ENCODE results near the gene PRKCB.

DNA sequence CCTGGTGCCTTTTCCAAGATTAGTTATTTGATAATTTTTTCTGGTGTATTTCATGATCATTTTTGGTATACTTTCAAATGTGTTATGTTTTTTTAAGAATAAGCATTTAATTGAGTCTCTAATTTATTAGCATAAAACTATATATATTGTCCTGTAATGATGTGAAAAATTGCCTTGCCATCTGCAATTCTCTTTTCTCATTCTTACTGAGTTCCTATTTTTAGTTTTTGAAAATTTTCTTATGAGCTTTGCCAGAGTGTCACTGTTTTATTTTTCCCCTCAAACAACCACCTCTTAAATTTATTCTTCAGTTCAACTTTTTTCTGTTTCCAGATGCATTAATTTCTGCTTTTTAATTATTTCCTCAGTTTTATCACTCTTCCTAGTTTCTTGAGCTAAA lies 59.3 kb downstream of the PRKCB start:
- no peak for TF ChIP-seq POLR2A (IDR thresholded peaks at IDR 0.05)
- TF ChIP-seq, protein P1, sequence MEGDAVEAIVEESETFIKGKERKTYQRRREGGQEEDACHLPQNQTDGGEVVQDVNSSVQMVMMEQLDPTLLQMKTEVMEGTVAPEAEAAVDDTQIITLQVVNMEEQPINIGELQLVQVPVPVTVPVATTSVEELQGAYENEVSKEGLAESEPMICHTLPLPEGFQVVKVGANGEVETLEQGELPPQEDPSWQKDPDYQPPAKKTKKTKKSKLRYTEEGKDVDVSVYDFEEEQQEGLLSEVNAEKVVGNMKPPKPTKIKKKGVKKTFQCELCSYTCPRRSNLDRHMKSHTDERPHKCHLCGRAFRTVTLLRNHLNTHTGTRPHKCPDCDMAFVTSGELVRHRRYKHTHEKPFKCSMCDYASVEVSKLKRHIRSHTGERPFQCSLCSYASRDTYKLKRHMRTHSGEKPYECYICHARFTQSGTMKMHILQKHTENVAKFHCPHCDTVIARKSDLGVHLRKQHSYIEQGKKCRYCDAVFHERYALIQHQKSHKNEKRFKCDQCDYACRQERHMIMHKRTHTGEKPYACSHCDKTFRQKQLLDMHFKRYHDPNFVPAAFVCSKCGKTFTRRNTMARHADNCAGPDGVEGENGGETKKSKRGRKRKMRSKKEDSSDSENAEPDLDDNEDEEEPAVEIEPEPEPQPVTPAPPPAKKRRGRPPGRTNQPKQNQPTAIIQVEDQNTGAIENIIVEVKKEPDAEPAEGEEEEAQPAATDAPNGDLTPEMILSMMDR (IDR thresholded peaks at IDR 0.05): no peak

Data from gastroesophageal sphincter (tissue), 3 donors.